ENCODE data around the gene SPAG16. TPM values are rescaled to one million over a fixed set of nuclear protein-coding genes. Genes with fewer than 3 reads are reported as not detected.
A peak's percentile ranks its signal among the peaks of the same experiment; 100 is the strongest.

Gene SPAG16
- total RNA-seq, 1 donor from 2014 or later: 60.7 TPM

DNA sequence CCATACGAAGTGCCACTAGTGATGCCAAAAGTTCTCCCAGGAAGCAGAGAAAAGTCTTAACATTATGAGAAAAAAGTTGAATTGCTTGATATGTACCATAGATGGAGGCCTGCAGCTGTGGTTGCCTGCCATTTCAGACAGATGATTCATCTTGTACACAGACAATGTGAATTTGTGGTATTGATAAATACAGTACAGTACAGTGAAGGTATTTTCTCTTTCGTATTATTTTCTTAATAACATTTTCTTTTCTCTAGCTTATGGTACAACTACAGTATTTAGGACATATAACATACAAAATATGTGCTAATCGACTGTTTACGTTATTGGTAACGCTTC lies 1093.0 kb downstream of the SPAG16 start:
- no peak for DNase-seq (ENCODE audit: low read depth)

- DNase-seq (ENCODE audit: low read depth): no peak
These were observed 1094.3 kb downstream of the SPAG16 start for GRCh38 chr2:214378455-214379103.

GRCh38 chr2:214379227-214379626 lies 1095.0 kb downstream of the SPAG16 start:
- no peak for DNase-seq (ENCODE audit: low read depth)

- DNase-seq (ENCODE audit: low read depth): no peak
These were observed 1096.4 kb downstream of the SPAG16 start for GRCh38 chr2:214380681-214381080.

- no peak for DNase-seq (ENCODE audit: low read depth)
These were observed 1098.0 kb downstream of the SPAG16 start for GRCh38 chr2:214382229-214382628.

- DNase-seq (ENCODE audit: low read depth): no peak
These were observed 1102.5 kb downstream of the SPAG16 start for GRCh38 chr2:214386720-214387119.

DNA sequence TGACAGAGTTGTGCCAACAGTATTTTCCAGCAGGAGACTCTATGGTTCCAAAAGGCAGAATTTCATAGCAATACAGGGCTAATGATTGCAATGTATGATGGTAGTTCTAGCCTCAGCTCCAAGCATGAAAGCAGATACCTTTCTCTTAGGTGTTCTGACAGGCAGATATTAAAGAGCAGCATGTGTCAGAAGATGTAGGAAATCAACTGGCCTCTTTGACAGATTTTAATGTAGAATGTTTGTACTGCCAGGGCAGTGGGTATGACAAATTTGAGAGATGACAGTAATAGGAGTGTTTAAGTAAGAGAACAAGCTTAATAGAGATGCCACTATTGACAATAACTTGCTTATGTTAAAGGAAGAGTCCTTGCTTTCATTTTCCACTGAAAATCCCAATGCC lies 1105.1 kb downstream of the SPAG16 start:
- DNase-seq (ENCODE audit: low read depth): no peak

- DNase-seq (ENCODE audit: low read depth): no peak
These were observed 1109.5 kb downstream of the SPAG16 start for GRCh38 chr2:214393796-214394195.

GRCh38 chr2:214395040-214395439 lies 1110.8 kb downstream of the SPAG16 start:
- DNase-seq (ENCODE audit: low read depth): peak; percentile 32

DNA sequence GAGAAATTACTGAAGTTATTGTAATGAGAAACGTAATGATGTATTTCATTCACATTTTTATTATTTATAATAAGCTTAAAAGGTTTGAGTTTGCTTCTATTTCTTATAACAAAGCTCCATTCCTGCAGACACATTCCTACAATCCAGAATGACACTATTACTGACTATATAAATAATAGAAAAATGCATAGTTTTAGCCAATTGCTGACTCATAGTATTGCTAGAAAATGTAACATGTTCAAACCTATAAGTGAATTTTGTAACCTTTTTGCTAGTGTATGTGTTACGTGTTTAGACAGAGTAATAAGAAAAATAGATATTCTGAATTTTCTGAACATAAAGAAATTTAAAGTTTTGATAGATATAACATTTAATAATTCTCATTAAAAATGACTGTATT lies 1117.3 kb downstream of the SPAG16 start:
- no peak for DNase-seq (ENCODE audit: low read depth)

GRCh38 chr2:214410128-214410775 lies 1126.0 kb downstream of the SPAG16 start:
- no peak for DNase-seq (ENCODE audit: low read depth)

GRCh38 chr2:214410918-214411554 lies 1126.8 kb downstream of the SPAG16 start, which contains the start of gene VWC2L:
Gene VWC2L, plus strand, starts transcription at chr2:214411054. Its CDS starts 3,140 bp downstream, at chr2:214414194.
- peak; percentile 73 for DNase-seq (ENCODE audit: low read depth)

DNA sequence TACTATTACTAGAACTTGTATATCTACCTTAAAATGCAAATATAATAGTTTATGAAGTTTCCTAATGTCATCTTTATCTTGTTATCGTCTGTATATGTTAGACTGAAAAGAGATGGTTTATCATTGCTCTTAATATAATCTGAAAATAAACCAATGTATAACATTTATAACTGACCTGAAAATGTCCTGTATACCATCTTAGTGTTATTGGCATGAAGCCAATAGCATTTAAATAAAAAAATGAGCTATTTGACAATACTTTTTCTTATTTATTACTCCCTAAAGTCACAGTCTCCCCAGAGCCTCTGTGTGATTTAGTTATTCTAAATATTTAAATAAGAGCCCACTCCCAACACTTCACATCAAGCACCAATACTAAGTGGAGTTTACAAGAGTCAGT lies 1128.4 kb downstream of the SPAG16 start:
- DNase-seq (ENCODE audit: low read depth): no peak

GRCh38 chr2:214436470-214436869 lies 1152.2 kb downstream of the SPAG16 start:
- no peak for DNase-seq (ENCODE audit: low read depth)

DNA sequence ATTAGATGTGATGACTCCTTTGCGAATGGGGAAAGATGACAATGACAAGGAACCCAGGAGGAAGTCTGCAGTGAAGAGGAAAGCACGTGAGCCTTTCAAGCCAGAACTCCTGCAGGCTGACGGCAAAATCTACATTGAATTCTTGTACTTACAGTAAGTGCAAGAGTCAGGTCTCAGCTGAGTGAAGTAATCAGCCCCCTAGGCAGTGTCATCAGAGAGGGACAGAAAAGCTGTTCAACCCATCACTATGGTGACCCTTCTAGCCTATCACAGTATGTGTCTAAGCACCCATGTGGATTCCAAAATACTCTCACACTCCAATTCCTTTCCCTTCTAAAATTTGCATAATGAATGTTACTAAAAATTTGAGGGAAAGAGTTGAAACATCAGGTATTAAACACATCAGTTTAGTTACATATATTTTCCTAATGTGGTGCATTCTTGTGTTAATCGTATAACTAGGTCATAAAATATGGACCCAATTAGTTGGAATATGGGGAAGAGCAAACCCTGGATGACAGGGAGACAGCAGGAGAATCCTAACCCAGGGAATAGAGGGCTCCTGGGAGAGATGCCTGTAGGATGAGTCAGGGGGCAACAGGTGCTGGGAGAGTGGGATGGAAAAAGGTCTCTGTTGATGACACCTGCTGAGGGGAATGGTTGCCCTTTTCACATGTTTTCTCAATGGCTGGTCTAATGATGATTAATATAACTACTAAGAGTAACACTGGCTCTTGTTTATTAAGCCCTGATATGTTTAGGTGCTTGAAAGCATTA lies 1166.0 kb downstream of the SPAG16 start:
- no peak for DNase-seq (ENCODE audit: low read depth)

GRCh38 chr2:214451516-214452275 lies 1167.4 kb downstream of the SPAG16 start:
- DNase-seq (ENCODE audit: low read depth): no peak

Other genes with a start within 250 kb of the SPAG16 start
- gene IKZF2, start 132.9 kb upstream of the SPAG16 start, total RNA-seq: 7.1 and 17.7 TPM in 2 replicates